Transverse colon (tissue), 4 donors: ENCODE data around the gene DNAI1. TPM values are rescaled to one million over a fixed set of nuclear protein-coding genes. Genes with fewer than 3 reads are reported as not detected.

Experiments used
- DNase-seq: peaks from one replicate; pipeline ENCODE4 v3.0.0-alpha.2; 2019
- H3K27ac ChIP-seq, 4 donors: fragments of 200-600 bp; sonication (generic); 2 replicates each; pipeline ENCODE4 v1.5.1; 2016 to 2018; ENCODE audit warnings: inconsistent platforms in 4 of 4
- H3K27me3 ChIP-seq: fragments of 200-600 bp; sonication (generic); 2 replicates; pipeline ENCODE4 v1.5.1; 2017; ENCODE audit warnings: inconsistent platforms
- H3K36me3 ChIP-seq, 4 donors: fragments of 200-600 bp; sonication (generic); 2 replicates each; pipeline ENCODE4 v1.5.1; 2017 to 2019; ENCODE audit warnings: inconsistent platforms in 4 of 4
- H3K4me1 ChIP-seq, 4 donors: fragments of 200-600 bp; sonication (generic); 2 replicates each; pipeline ENCODE4 v1.5.1; 2017 to 2020; ENCODE audit warnings: inconsistent platforms in 4 of 4
- H3K4me3 ChIP-seq, 4 donors: fragments of 200-600 bp; sonication (generic); 1 replicate in 1 of 4; 2 replicates in 3 of 4; pipeline versions ENCODE4 v1.5.1 to v1.6.1; 2017 to 2019; ENCODE audit warnings: inconsistent platforms in 4 of 4
- H3K9me3 ChIP-seq, 2 donors: fragments of 200-600 bp; sonication (generic); 2 replicates each; pipeline ENCODE4 v1.5.1; 2017 to 2019; ENCODE audit warnings: inconsistent platforms in 2 of 2
- CTCF ChIP-seq, 5 experiments: fragments of 200-600 bp in 3 of 5; fragments of 450-650 bp in 2 of 5; sonication (generic) in 3 of 5; IDR thresholded peaks; 1 replicate in 2 of 5; 2 replicates in 3 of 5; pipeline ENCODE4 v1.5.1; 2016 to 2017; ENCODE audit warnings: antibody characterized with exemption in 5 of 5, inconsistent platforms in 3 of 5, mild to moderate bottlenecking in 2 of 5, moderate library complexity in 1 of 5
- EP300 ChIP-seq: sonication (generic); formaldehyde crosslinking; IDR thresholded peaks from one replicate; pipeline ENCODE4 v1.6.1; 2017; ENCODE audit warnings: antibody characterized with exemption, low read depth
- POLR2A ChIP-seq: fragments of 450-650 bp; IDR thresholded peaks from one replicate; pipeline ENCODE4 v1.6.1; 2016; ENCODE audit warnings: antibody characterized with exemption, mild to moderate bottlenecking, moderate library complexity
- POLR2AphosphoS5 ChIP-seq, 3 donors: sonication (generic); formaldehyde crosslinking; IDR thresholded peaks; one replicate each; pipeline ENCODE4 v1.6.1; 2016; ENCODE audit warnings: antibody characterized with exemption in 3 of 3
- WGBS, 2 donors: methylation state at CpG; one replicate each; pipeline ENCODE4 v1.1.5; 2018; ENCODE audit warnings: low coverage in 1 of 2; 5-methylcytosine and 5-hydroxymethylcytosine counted together
- in situ Hi-C, 4 donors: fragments of 200-750 bp; cut with MboI; loops; one replicate each; pipeline versions ENCODE4 v1.15.0 to v1.15.1; 2017; ENCODE audit warnings: low sequenced_read_pairs in 3 of 4, low pct_ligation_motif_present in 1 of 4, low pct_unique_long_range_greater_than_20kb in 1 of 4
- intact Hi-C: fragments of 100-400 bp; cut with DNase I; formaldehyde crosslinking; loops from one replicate; pipeline ENCODE4 v1.15.1; 2023; ENCODE audit warnings: low total_unique reads
- small RNA-seq, 4 donors: library from RNA; depleted of rRNA; stranded (forward); fragments of <200 nt; gene quantifications; one replicate each; pipeline ENCODE3, GENCODE V24; 2016
- total RNA-seq, 4 donors: library from RNA; depleted of rRNA; stranded (reverse); fragments of >200 nt; gene quantifications; one replicate each; pipeline ENCODE4 v1.1.0, GENCODE V29; 2016

The DNAI1 gene
- total RNA-seq, 4 donors from 2014 or later = not detected

DNA sequence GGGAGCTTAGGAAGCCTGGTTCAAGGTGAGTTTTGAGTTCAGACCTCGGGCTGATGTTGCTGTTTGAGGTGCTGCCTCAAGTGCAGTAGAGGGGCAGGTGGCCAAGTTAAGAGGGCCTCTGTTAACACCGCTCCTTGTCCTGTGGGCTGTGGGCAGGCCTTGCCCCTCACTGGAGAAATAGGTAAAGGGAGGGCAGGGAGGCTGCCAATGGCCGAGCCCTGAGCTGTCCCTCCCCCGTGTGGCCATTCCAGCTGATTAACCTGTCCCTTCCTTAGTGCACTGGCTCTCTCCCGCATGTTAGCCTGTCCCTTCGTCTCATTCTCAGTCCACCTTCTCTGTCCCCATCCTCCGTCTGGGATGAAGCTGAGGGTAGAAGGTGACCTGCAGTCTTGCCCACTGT is 109.5 kb downstream of the DNAI1 start:
- peaks cover 0 to 26% (median 14%) of the 10 kb centered on the region in 4 donors for H3K4me1 ChIP-seq
- TF ChIP-seq EP300 (no peak), CTCF (IDR thresholded peaks at IDR 0.05) (no peak), POLR2A (no peak), POLR2AphosphoS5 (IDR thresholded peaks at IDR 0.05) (no peak)
- 83 to 88% methylated on average over 3 to 7 of the region's 7 CpGs for WGBS, 2 donors
- H3K36me3 ChIP-seq = no peaks in the 10 kb centered on the region
- intact Hi-C loops = no loop called here
- in situ Hi-C loops = no loop called here
- H3K4me3 ChIP-seq = no peak overlapping the region
- no peak overlapping the region for H3K27ac ChIP-seq
- no peak for DNase-seq
- no peaks in the 10 kb centered on the region for H3K27me3 ChIP-seq
- no peaks in the 10 kb centered on the region for H3K9me3 ChIP-seq

DNA sequence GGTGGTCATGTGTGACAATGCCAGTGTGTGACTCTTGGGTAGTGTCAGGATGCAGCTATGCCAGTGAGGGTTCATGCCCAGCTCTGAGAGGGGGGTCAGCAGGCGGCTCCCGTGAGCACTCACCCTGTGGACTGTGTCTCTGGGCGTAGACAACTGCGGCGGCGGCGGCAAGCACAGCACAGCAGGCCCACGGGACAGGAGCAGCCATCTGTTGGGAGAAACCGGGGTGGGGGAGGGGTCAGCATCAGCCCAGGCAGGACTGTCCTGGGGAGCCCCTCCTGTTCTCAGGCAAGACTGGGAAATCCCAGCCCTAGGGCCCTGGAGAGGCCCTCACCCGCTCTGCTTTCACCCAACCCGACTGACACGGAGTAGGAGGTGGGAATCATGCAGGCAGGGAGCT is 110.2 kb downstream of the DNAI1 start:
- H3K36me3 ChIP-seq = no peaks in the 10 kb centered on the region
- in situ Hi-C loops (no loop called here), intact Hi-C loops (no loop called here)
- H3K27ac ChIP-seq = no peak overlapping the region
- no peak for TF ChIP-seq CTCF (IDR thresholded peaks at IDR 0.05)
- TF ChIP-seq POLR2A = no peak
- TF ChIP-seq POLR2AphosphoS5 (IDR thresholded peaks at IDR 0.05) = no peak
- WGBS, 2 donors = 72% methylated on average over 12 of the region's 12 CpGs; no CpG with 5 or more reads in 1 of the 2 donors
- no peaks in the 10 kb centered on the region for H3K9me3 ChIP-seq
- H3K27me3 ChIP-seq = no peaks in the 10 kb centered on the region
- DNase-seq = no peak
- no peak overlapping the region for H3K4me3 ChIP-seq
- H3K4me1 ChIP-seq = peaks cover 0 to 26% (median 14%) of the 10 kb centered on the region in 4 donors

DNA sequence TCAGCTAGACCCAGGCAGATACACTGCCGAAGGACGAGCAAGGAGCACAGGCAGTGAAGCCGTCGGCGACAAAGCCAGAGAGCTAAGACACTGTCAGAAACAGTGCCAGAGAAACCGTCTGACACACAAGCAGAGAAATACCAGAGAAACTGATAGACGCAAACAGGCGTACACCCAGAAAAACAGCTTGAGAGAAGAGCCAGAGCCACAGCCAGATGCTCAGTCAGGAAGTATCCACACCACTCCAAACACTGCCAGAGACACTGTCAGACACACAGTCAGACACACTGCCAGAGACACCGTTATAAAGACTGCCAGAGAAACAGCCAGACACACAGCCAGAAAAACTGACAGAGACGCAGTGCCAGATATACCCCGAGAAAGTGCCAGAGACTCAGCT is 111.8 kb downstream of the DNAI1 start:
- Histone ChIP-seq H3K9me3 (no peaks in the 10 kb centered on the region), H3K27me3 (no peaks in the 10 kb centered on the region), H3K27ac (no peak overlapping the region), H3K36me3 (no peaks in the 10 kb centered on the region), H3K4me3 (no peak overlapping the region), H3K4me1 (peaks cover 0 to 26% (median 14%) of the 10 kb centered on the region in 4 donors)
- intact Hi-C loops (no loop called here), in situ Hi-C loops (no loop called here)
- 69 to 78% methylated on average over 6 to 11 of the region's 11 CpGs for WGBS, 2 donors
- TF ChIP-seq POLR2A (no peak), POLR2AphosphoS5 (IDR thresholded peaks at IDR 0.05) (peak in 1 of 3 donors; percentile 30)
- no peak for DNase-seq

Small RNAs within 50 kb of the gene (small RNA-seq; reads per million reads assigned to genes)
- 0 reads per million in 4 donors for gene RN7SKP24

Other genes with a start within 250 kb of the DNAI1 start
- 1 to 10 TPM in 2 of 4 donors, under 1 TPM in 2; 0.37 to 6.8 (median 1.1) TPM for gene KIF24, start 129.5 kb upstream of the DNAI1 start, total RNA-seq
- gene NUDT2, start 129.2 kb upstream of the DNAI1 start, total RNA-seq = 10 to 100 TPM in 2 of 4 donors, 1 to 10 TPM in 2; 1.4 to 31.0 (median 9.7) TPM
- 100 to 1,000 TPM in 1 of 4 donors, 10 to 100 TPM in 3; 42.0 to 113 (median 66.3) TPM for gene MYORG, start 81.9 kb upstream of the DNAI1 start, total RNA-seq
- 10 to 100 TPM in 1 of 4 donors, 1 to 10 TPM in 3; 3.7 to 15.3 (median 8.0) TPM for gene FAM219A, start 235 bp upstream of the DNAI1 start, total RNA-seq
- gene ENHO, start 64.2 kb downstream of the DNAI1 start, total RNA-seq = 1 to 10 TPM in 2 of 4 donors, not detected in 2; 1.4 to 1.7 TPM
- gene CNTFR, start 130.9 kb downstream of the DNAI1 start, total RNA-seq = 10 to 100 TPM in 1 of 4 donors, 1 to 10 TPM in 3; 5.2 to 59.1 (median 6.8) TPM
- gene RPP25L, start 153.3 kb downstream of the DNAI1 start, total RNA-seq = 10 to 100 TPM in 2 of 4 donors, 1 to 10 TPM in 2; 3.0 to 65.5 (median 22.1) TPM
- 10 to 100 TPM; 41.6 to 78.9 (median 54.0) TPM for gene DCTN3, start 161.7 kb downstream of the DNAI1 start, total RNA-seq
- gene ARID3C, start 170.3 kb downstream of the DNAI1 start, total RNA-seq = not detected
- 100 to 1,000 TPM in 1 of 4 donors, 10 to 100 TPM in 3; 45.6 to 102 (median 62.6) TPM for gene SIGMAR1, start 179.0 kb downstream of the DNAI1 start, total RNA-seq
- gene GALT, start 187.9 kb downstream of the DNAI1 start, total RNA-seq = 100 to 1,000 TPM in 2 of 4 donors, 10 to 100 TPM in 2; 73.5 to 147 (median 97.3) TPM
- gene IL11RA, start 193.4 kb downstream of the DNAI1 start, total RNA-seq = 10 to 100 TPM; 27.0 to 94.6 (median 47.5) TPM
- not detected for gene CCL27, start 203.9 kb downstream of the DNAI1 start, total RNA-seq
- gene CCL19, start 232.5 kb downstream of the DNAI1 start, total RNA-seq = not detected